HepG2 (cell line): Measurements from ENCODE around the gene KRT17. TPM values are rescaled to one million over a fixed set of nuclear protein-coding genes. Genes with fewer than 3 reads are reported as not detected.

ENCODE experiments used
- AHR ChIP-seq: IDR thresholded peaks from 2 replicates; pipeline ENCODE4 v1.6.1; 2018; ENCODE audit warnings: missing genetic modification reagents, missing compliant biosample characterization
- ATRX ChIP-seq: sonication (generic); formaldehyde crosslinking; IDR thresholded peaks from 2 replicates; pipeline ENCODE4 v1.4.0; 2020; ENCODE audit warnings: missing genetic modification reagents, borderline replicate concordance
- CHCHD3 ChIP-seq: sonication (generic); formaldehyde crosslinking; IDR thresholded peaks from 2 replicates; pipeline ENCODE4 v1.8.0; 2022; ENCODE audit warnings: mild to moderate bottlenecking, missing genetic modification reagents, moderate library complexity
- EED ChIP-seq: sonication (generic); formaldehyde crosslinking; IDR thresholded peaks from 2 replicates; pipeline ENCODE4 v1.5.0; 2020; ENCODE audit warnings: mild to moderate bottlenecking, missing genetic modification reagents
- HIVEP1 ChIP-seq: sonication (generic); formaldehyde crosslinking; IDR thresholded peaks from 2 replicates; pipeline ENCODE4 v1.4.0; 2020; ENCODE audit warnings: mild to moderate bottlenecking, missing genetic modification reagents
- MZF1 ChIP-seq: sonication (generic); formaldehyde crosslinking; IDR thresholded peaks from 2 replicates; pipeline ENCODE4 v1.8.1; 2023; ENCODE audit warnings: mild to moderate bottlenecking, missing genetic modification reagents, borderline replicate concordance
- NFE2L2 ChIP-seq: fragments of 150-350 bp; IDR thresholded peaks from 2 replicates; pipeline ENCODE4 v1.6.1; 2014; ENCODE audit warnings: low read length
- SMARCC2 ChIP-seq: fragments of 450-650 bp; IDR thresholded peaks from 2 replicates; pipeline ENCODE4 v1.6.1; 2017; ENCODE audit warnings: antibody characterized with exemption, mild to moderate bottlenecking
- TAF1 ChIP-seq: sonication (generic); formaldehyde crosslinking; IDR thresholded peaks from 2 replicates; pipeline ENCODE4 v1.4.0; 2020; ENCODE audit warnings: missing genetic modification reagents
- USF2 ChIP-seq, 2 experiments: sonication (generic) in 1 of 2; formaldehyde crosslinking in 1 of 2; IDR thresholded peaks; 2 replicates each; pipeline versions ENCODE4 v1.5.1 to v1.6.1; 2011 to 2020; ENCODE audit warnings: borderline replicate concordance in 1 of 2, low read depth in 1 of 2, low read length in 1 of 2, mild to moderate bottlenecking in 1 of 2, missing genetic modification reagents in 1 of 2, moderate library complexity in 1 of 2
- ZNF224 ChIP-seq: sonication (generic); formaldehyde crosslinking; IDR thresholded peaks from 2 replicates; pipeline ENCODE4 v1.5.0; 2020; ENCODE audit warnings: mild to moderate bottlenecking, missing genetic modification reagents
- ZNF362 ChIP-seq: sonication (generic); formaldehyde crosslinking; IDR thresholded peaks from 2 replicates; pipeline ENCODE4 v1.4.0; 2020; ENCODE audit warnings: missing genetic modification reagents, mild to moderate bottlenecking, borderline replicate concordance
- ZNF501 ChIP-seq: sonication (generic); formaldehyde crosslinking; IDR thresholded peaks from 2 replicates; pipeline ENCODE4 v1.5.1; 2020; ENCODE audit warnings: mild to moderate bottlenecking, moderate library complexity, missing genetic modification reagents
- ZNF546 ChIP-seq: sonication (generic); formaldehyde crosslinking; conservative IDR thresholded peaks from 2 replicates; pipeline ENCODE4 v1.8.1; 2023; ENCODE audit warnings: mild to moderate bottlenecking, missing genetic modification reagents
- ZNF547 ChIP-seq: sonication (generic); formaldehyde crosslinking; IDR thresholded peaks from 2 replicates; pipeline ENCODE4 v1.5.1; 2020; ENCODE audit warnings: mild to moderate bottlenecking, missing genetic modification reagents
- ZNF746 ChIP-seq: sonication (generic); formaldehyde crosslinking; IDR thresholded peaks from 2 replicates; pipeline ENCODE4 v1.8.0; 2022; ENCODE audit warnings: mild to moderate bottlenecking, missing genetic modification reagents
- ZSCAN21 ChIP-seq: sonication (generic); formaldehyde crosslinking; IDR thresholded peaks from 2 replicates; pipeline ENCODE4 v1.8.0; 2022; ENCODE audit warnings: mild to moderate bottlenecking, missing genetic modification reagents, moderate library complexity, borderline replicate concordance
- polyA plus RNA-seq, 8 experiments: library from polyadenylated mRNA; depleted of rRNA in 3 of 8; stranded (reverse) in 7 of 8; unstranded in 1 of 8; fragments of >200 nt; fragmentation: Illumina TruSeq in 4 of 8; extraction: Trizol in 4 of 8; gene quantifications; 2 replicates each; pipeline versions ENCODE4 v1.2.1 to v1.2.3, GENCODE V29; 2011 to 2016; ENCODE audit warnings: low read depth in 4 of 8, missing spikeins in 1 of 8, mixed read lengths in 1 of 8; ENCODE audit not compliant: insufficient read depth in 1 of 8
- total RNA-seq, 5 experiments: library from RNA; depleted of rRNA; stranded (reverse); fragments of >200 nt; fragmentation: Illumina TruSeq; extraction: Trizol; gene quantifications; 2 replicates each; pipeline ENCODE4 v1.2.3, GENCODE V29; 2016; ENCODE audit warnings: low read depth in 1 of 5
- TF ChIP-seq, protein P1 (sequence below): sonication (generic); formaldehyde crosslinking; IDR thresholded peaks from 2 replicates; pipeline ENCODE4 v1.4.0; 2020; ENCODE audit warnings: mild to moderate bottlenecking, missing genetic modification reagents
- TF ChIP-seq, protein P2 (sequence below): sonication (generic); formaldehyde crosslinking; IDR thresholded peaks from 2 replicates; pipeline ENCODE4 v1.4.0; 2020; ENCODE audit warnings: missing genetic modification reagents, borderline replicate concordance
- TF ChIP-seq, protein P3 (sequence below): sonication (generic); formaldehyde crosslinking; IDR thresholded peaks from 2 replicates; pipeline ENCODE4 v1.4.0; 2020; ENCODE audit warnings: missing genetic modification reagents
- TF ChIP-seq, protein P4 (sequence below): sonication (generic); formaldehyde crosslinking; IDR thresholded peaks from 2 replicates; pipeline ENCODE4 v1.5.0; 2020; ENCODE audit warnings: missing genetic modification reagents, mild to moderate bottlenecking, borderline replicate concordance

KRT17 gene
- total and polyA plus RNA-seq, 2 of the 13 experiments (the other 11 are each of a cell fraction or from before 2014, with no cell fraction given) = 0.38 to 0.82 TPM

GRCh38 chr17:41648411-41649195, 24.2 kb upstream of the KRT17 start (continued):
- TF ChIP-seq, protein P1, sequence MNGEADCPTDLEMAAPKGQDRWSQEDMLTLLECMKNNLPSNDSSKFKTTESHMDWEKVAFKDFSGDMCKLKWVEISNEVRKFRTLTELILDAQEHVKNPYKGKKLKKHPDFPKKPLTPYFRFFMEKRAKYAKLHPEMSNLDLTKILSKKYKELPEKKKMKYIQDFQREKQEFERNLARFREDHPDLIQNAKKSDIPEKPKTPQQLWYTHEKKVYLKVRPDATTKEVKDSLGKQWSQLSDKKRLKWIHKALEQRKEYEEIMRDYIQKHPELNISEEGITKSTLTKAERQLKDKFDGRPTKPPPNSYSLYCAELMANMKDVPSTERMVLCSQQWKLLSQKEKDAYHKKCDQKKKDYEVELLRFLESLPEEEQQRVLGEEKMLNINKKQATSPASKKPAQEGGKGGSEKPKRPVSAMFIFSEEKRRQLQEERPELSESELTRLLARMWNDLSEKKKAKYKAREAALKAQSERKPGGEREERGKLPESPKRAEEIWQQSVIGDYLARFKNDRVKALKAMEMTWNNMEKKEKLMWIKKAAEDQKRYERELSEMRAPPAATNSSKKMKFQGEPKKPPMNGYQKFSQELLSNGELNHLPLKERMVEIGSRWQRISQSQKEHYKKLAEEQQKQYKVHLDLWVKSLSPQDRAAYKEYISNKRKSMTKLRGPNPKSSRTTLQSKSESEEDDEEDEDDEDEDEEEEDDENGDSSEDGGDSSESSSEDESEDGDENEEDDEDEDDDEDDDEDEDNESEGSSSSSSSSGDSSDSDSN (CRISPR knock-in tag) = 0 out of 2 replicates have a peak, but pooled peaks have one; percentile 44
- no peak for TF ChIP-seq ATRX (CRISPR knock-in tag)
- peak; percentile 15; the same call in 1 of the 2 replicates for TF ChIP-seq TAF1 (CRISPR knock-in tag)
- no peak for TF ChIP-seq EED (CRISPR knock-in tag)
- TF ChIP-seq USF2 (IDR thresholded peaks at IDR 0.05; ENCODE audit: low read depth, low read length) = no peak
- TF ChIP-seq USF2 (CRISPR knock-in tag; IDR thresholded peaks at IDR 0.05; ENCODE audit: borderline replicate concordance) = peak; percentile 16; the same call in 1 of the 2 replicates
- no peak for TF ChIP-seq MZF1 (CRISPR knock-in tag)
- TF ChIP-seq ZNF547 (CRISPR knock-in tag) = peak; percentile 72; the same call in 1 of the 2 replicates
- TF ChIP-seq HIVEP1 (CRISPR knock-in tag) = no peak
- TF ChIP-seq AHR (CRISPR knock-in tag) = no peak
- TF ChIP-seq ZNF362 (CRISPR knock-in tag) = peak; percentile 45; the same call in 1 of the 2 replicates
- TF ChIP-seq, protein P2, sequence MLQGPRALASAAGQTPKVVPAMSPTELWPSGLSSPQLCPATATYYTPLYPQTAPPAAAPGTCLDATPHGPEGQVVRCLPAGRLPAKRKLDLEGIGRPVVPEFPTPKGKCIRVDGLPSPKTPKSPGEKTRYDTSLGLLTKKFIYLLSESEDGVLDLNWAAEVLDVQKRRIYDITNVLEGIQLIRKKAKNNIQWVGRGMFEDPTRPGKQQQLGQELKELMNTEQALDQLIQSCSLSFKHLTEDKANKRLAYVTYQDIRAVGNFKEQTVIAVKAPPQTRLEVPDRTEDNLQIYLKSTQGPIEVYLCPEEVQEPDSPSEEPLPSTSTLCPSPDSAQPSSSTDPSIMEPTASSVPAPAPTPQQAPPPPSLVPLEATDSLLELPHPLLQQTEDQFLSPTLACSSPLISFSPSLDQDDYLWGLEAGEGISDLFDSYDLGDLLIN (CRISPR knock-in tag) = peak; percentile 39; the same call in 1 of the 2 replicates
- TF ChIP-seq, protein P3, sequence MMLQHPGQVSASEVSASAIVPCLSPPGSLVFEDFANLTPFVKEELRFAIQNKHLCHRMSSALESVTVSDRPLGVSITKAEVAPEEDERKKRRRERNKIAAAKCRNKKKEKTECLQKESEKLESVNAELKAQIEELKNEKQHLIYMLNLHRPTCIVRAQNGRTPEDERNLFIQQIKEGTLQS = 0 out of 2 replicates have a peak, but pooled peaks have one; percentile 33
- TF ChIP-seq NFE2L2 = no peak
- TF ChIP-seq CHCHD3 = peak; percentile 45; the same call in 1 of the 2 replicates
- TF ChIP-seq ZNF746 (CRISPR knock-in tag) = no peak
- TF ChIP-seq ZNF224 (CRISPR knock-in tag) = peak; percentile 59; the same call in 1 of the 2 replicates
- no peak for TF ChIP-seq ZSCAN21 (CRISPR knock-in tag)
- TF ChIP-seq ZNF546 = no peak
- TF ChIP-seq, protein P4, sequence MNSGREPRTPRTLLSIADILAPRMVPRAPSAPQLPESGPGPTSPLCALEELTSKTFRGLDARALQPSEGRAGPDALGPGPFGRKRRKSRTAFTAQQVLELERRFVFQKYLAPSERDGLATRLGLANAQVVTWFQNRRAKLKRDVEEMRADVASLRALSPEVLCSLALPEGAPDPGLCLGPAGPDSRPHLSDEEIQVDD (CRISPR knock-in tag) = 0 out of 2 replicates have a peak, but pooled peaks have one; percentile 61
- TF ChIP-seq SMARCC2 = no peak
- TF ChIP-seq ZNF501 (CRISPR knock-in tag) = peak; percentile 88
